Kidney (tissue), 14 donors: ENCODE results near the gene CATSPER1. TPM values are rescaled to one million over a fixed set of nuclear protein-coding genes. Genes with fewer than 3 reads are reported as not detected.

Experiments
- DNase-seq, 5 donors: peaks; one replicate each; pipeline ENCODE4 v3.0.0-alpha.2; 2013 to 2020
- FAIRE-seq: peaks from 2 replicates; lab custom pipeline; 2012; peaks lifted over from hg19 to GRCh38; lab: Jason Lieb, UNC
- H3K27ac ChIP-seq, 2 donors: one replicate each; pipeline ENCODE4 v1.7.0; 2013; ENCODE audit warnings: low read depth in 2 of 2, low read length in 2 of 2, inconsistent platforms in 1 of 2
- H3K27me3 ChIP-seq: one replicate; pipeline ENCODE4 v1.7.1; 2013; ENCODE audit warnings: low read length, inconsistent platforms; ENCODE audit not compliant: control insufficient read depth, insufficient read depth
- H3K36me3 ChIP-seq, 3 donors: one replicate each; pipeline versions ENCODE4 v1.7.0 to v1.7.1; 2013; ENCODE audit warnings: low read length in 3 of 3, control low read depth in 1 of 3, inconsistent platforms in 1 of 3; ENCODE audit not compliant: insufficient read depth in 3 of 3, control insufficient read depth in 2 of 3
- H3K4me1 ChIP-seq, 3 donors: one replicate each; pipeline versions ENCODE4 v1.7.0 to v1.7.1; 2013; ENCODE audit warnings: low read length in 3 of 3, inconsistent platforms in 1 of 3, low read depth in 1 of 3; ENCODE audit not compliant: control insufficient read depth in 2 of 3, insufficient read depth in 2 of 3
- H3K4me3 ChIP-seq, 3 donors: one replicate each; pipeline versions ENCODE4 v1.7.0 to v1.8.1; 2013; ENCODE audit warnings: low read length in 3 of 3, control low read depth in 1 of 3, inconsistent platforms in 1 of 3
- H3K9ac ChIP-seq, 3 donors: one replicate each; pipeline versions ENCODE4 v1.7.0 to v1.7.1; 2013; ENCODE audit warnings: low read length in 3 of 3, control low read depth in 1 of 3, inconsistent platforms in 1 of 3
- H3K9me3 ChIP-seq, 3 donors: one replicate each; pipeline versions ENCODE4 v1.7.0 to v1.7.1; 2013; ENCODE audit warnings: low read length in 3 of 3, control low read depth in 1 of 3, inconsistent platforms in 1 of 3; ENCODE audit not compliant: control insufficient read depth in 2 of 3, insufficient read depth in 1 of 3
- CTCF ChIP-seq: IDR thresholded peaks from 3 replicates; pipeline ENCODE4 v1.5.1; 2012; ENCODE audit warnings: mild to moderate bottlenecking, moderate library complexity, borderline replicate concordance; ENCODE audit not compliant: insufficient read depth; ENCODE audit errors: extremely low read depth
- intact Hi-C: fragments of 100-400 bp; cut with DNase I; formaldehyde crosslinking; loops from one replicate; pipeline ENCODE4 v1.11.1; 2022
- polyA plus RNA-seq: library from polyadenylated mRNA; stranded (reverse); fragments of 350-450 nt; fragmentation: Illumina TruSeq; extraction: RNeasy Lipid Tissue Mini Kit (QIAGEN cat#74804); gene quantifications from one replicate; pipeline ENCODE4 v1.2.3, GENCODE V29; 2014; ENCODE audit warnings: low read depth, low replicate concordance; ENCODE audit not compliant: insufficient read depth
- total RNA-seq: library from RNA; stranded (reverse); fragmentation: NEBNext Ultra II Directional; extraction: Animal tissue kit (Norgen Biotek cat#: 25700); gene quantifications from one replicate; pipeline ENCODE4 v1.2.1, GENCODE V29; 2021
- donor health status: control.
- donor health status: control.
- donor health status: control.
- donor health status: control.
- donor health status: control.
- donor health status: DM: yes; HTN: yes; CAD: no.
- donor health status: Normal renal cell carcinoma (clear cell type).

Gene CATSPER1
- total and polyA plus RNA-seq, 2 donors from 2014 or later, result 0.76 TPM; not detected in 1

GRCh38 chr11:66072518-66072917, 46.2 kb upstream of the CATSPER1 start:
- H3K27me3 ChIP-seq, result no peaks in the 10 kb centered on the region
- no peak overlapping the region for H3K27ac ChIP-seq
- no peak for DNase-seq
- peaks cover 0 to 19% (median 18%) of the 10 kb centered on the region in 3 donors for H3K4me1 ChIP-seq
- H3K4me3 ChIP-seq, result no peak overlapping the region
- H3K9me3 ChIP-seq, result no peaks in the 10 kb centered on the region
- no peak for TF ChIP-seq CTCF
- peaks cover 0 to 6% (median 0%) of the 10 kb centered on the region in 3 donors for H3K36me3 ChIP-seq
- intact Hi-C loops, result no loop called here
- no peak for FAIRE-seq
- H3K9ac ChIP-seq, result no peak overlapping the region

- Histone ChIP-seq H3K27ac (no peak overlapping the region), H3K4me3 (no peak overlapping the region), H3K9ac (no peak overlapping the region), H3K4me1 (peaks cover 0 to 19% (median 18%) of the 10 kb centered on the region in 3 donors), H3K36me3 (peaks cover 0 to 11% (median 2%) of the 10 kb centered on the region in 3 donors), H3K9me3 (no peaks in the 10 kb centered on the region), H3K27me3 (no peaks in the 10 kb centered on the region)
- no peak for DNase-seq
- FAIRE-seq, result no peak
- intact Hi-C loops, result no loop called here
- TF ChIP-seq CTCF, result no peak
These were observed 45.8 kb upstream of the CATSPER1 start for GRCh38 chr11:66072081-66072480.

GRCh38 chr11:66071381-66071801, 45.1 kb upstream of the CATSPER1 start:
- Histone ChIP-seq H3K9ac (peak overlapping the region in 2 of 3 donors; percentile 30 to 42), H3K27me3 (no peaks in the 10 kb centered on the region), H3K36me3 (peaks cover 3 to 17% (median 9%) of the 10 kb centered on the region in 3 donors), H3K9me3 (no peaks in the 10 kb centered on the region), H3K4me3 (peak overlapping the region in 2 of 3 donors; percentile 63 to 68), H3K4me1 (peaks cover 0 to 19% (median 18%) of the 10 kb centered on the region in 3 donors), H3K27ac (peak overlapping the region; percentile 73 to 85)
- DNase-seq (no peak), FAIRE-seq (no peak)
- no peak for TF ChIP-seq CTCF
- intact Hi-C loops, result no loop called here
